ENCODE results near the gene IRF2BP1.

DNA sequence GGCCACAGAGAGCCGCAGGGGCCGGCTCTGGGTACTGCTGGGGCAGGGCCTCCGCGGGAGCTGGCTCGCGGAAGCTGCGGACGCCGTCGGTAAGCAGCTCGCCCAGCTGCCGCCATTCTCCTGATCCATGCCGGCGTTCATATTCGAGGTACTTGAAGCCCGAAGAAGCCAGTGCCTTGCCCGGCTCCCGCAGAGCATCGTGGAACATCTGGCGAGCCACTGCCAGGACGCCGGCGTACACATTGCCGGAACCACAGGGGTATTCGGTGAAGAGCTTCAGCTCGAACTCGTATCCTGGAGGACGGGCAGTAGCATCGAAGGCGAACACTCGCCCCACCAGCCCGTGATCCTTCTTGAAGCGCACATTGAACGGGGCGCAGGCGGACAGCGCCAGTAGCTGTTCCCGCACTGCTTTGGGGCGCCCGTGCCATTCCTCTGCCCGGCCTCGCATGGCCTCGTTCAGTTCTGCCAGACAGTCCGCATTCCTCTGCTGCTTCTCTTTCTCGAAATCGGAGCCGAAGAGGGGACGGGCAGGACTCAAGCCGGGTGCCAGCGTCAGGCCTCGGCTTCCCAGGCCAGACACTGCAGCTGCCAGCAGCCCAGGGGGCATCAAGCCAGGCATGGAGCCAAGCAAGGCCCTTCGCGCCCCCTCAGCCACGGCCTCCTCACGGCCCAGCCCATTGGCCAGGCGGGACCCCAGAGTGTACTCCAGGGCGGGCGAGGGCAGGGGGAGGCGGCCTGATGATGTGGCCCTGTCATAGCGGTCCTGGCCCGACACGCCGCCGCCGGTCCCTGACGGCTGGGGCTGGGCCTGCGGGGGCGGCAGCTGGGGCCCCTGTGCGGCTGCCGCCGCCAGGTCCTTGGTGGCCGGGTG is 1.0 kb downstream of the IRF2BP1 start:
- TF ChIP-seq POLR2A (IDR thresholded peaks at IDR 0.05; ENCODE audit: low read depth, low read length) (no peak), POU2F2 (IDR thresholded peaks at IDR 0.05; ENCODE audit: low read depth, low read length) (no peak), POLR2AphosphoS5 (IDR thresholded peaks at IDR 0.05; ENCODE audit: low read depth, low read length) (no peak), TAF1 (IDR thresholded peaks at IDR 0.05; ENCODE audit: low read depth, low read length) (no peak), PAX5 (IDR thresholded peaks at IDR 0.05; ENCODE audit: insufficient read depth, low read length, severe bottlenecking) (no peak)

All from GM12891 (cell line).